CD1c-positive myeloid dendritic cell (primary cell): Measurements from ENCODE around the gene PBRM1.
"Not testable (repeated sequence)": the region's sequence is repeated elsewhere in the genome, so short reads cannot be mapped to it uniquely, and the experiment has no call there.

ENCODE experiments used
- DNase-seq: peaks from one replicate; pipeline ENCODE4 v3.0.0-alpha.2; 2016; ENCODE audit errors: extremely low spot score

Gene PBRM1

DNA sequence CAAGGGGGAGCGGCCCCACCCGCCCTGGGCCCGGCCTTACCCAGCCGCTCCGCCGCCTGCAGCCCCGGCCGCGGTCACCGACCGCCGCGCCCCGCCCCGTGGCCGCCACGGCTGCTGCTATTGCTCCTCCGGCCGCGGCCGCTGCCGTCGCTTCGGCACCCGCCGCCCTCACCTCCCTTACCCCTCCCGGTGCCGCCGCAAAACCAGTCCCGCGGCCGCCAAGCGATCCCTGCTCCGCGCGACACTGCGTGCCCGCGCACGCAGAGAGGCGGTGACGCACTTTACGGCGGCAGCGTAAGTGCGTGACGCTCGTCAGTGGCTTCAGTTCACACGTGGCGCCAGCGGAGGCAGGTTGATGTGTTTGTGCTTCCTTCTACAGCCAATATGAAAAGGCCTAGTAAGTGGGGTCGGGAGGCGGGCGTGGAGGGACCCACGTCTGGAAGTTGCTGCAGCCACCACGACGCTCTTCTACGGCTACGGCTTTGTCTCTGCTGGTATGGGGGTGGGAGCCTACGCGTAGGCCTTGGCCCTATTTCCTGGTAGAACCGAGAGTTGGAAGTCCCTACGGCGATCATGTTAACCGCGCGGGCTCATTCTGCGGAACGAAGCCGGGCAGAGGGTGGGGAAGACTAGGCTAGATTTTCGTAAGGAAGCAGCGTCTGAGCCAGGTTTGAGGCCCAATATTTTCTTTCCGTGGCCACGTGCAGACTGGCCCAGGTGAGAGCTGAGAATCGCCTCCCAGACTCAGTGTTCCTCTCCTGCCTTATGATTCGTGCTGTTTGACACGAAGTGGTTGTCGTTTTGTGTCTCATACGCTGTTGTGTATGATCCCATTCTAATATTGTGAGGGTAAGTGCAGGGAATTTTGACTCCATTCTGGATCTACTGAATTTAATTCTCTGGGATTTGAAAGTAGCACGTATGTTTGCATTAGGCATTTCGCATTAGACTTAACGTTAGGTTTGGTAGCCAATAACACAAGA is at the start of gene PBRM1, which contains the start of gene GNL3:
Gene PBRM1, minus strand, starts transcription at position 205 of the 983 bp plus-strand sequence.
Gene GNL3, plus strand, starts transcription at position 324 of the 983 bp plus-strand sequence. Its CDS starts 61 bp downstream, at position 385.
- DNase-seq = peak; percentile 98

DNA sequence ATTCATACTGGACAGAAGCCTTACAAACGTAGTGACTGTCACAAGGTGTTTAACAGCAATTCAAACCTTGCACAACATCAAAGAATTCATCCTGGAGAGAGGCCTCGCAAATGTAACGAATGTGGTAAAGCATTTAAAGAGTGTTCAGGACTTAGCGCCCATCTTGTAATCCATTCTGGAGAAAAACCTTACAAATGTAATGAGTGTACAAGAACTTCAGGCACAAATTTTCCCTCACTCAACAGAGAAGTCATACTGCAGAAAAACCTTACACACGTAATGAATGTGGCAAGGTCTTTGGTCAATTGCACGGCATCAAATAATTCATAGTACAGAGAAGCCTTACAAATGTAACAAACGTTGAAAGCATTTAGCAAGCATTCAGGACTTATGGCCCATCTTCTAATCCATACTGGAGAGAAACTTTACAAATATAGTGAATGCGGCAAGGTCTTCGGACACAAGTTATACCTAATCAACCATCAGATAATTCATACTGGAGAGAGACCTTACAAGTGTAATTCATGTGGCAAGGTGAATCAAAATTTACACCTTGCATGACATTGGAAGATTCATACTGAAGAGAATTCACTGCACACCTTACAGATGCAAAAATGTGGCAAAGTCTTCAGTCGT is 47.7 kb upstream of the PBRM1 start:
- no peak for DNase-seq

DNA sequence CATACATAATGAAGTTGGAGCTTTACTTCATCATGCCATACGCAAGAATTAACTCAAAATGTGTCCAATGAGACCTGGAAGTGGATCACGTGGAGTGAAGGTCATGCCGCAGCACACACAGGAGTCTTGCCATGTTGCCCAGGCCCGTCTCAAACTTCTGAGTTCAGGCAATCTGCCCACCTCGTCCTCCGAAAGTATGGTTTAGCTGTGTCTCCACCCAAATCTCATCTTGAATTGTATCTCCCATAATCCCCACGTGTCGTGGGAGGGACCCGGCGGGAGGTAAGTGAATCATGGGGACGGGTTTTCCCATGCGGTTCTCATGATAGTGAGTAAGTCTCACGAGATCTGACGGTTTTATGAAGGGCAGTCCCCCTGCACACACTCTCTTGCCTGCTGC is 45.9 kb upstream of the PBRM1 start:
- no peak for DNase-seq

DNA sequence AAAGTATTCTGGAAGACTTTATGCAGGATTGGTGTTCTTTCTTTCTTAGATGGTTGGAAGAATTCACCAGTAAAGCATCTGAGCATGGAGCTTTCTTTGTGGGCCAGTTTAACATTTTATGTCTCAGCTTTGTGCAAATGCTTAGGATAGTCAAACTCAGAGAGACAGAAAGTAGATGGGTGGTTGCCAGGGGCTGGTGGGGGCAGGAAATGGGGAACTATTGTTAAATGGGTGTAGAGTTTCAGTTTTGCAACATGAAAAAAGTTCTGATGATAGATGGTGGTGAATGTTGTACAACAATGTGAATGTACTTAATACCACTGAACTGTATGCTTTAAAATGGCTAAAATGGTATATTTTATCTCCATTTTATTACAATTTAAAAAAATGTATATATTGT is 45.0 kb upstream of the PBRM1 start:
- DNase-seq = no peak

DNA sequence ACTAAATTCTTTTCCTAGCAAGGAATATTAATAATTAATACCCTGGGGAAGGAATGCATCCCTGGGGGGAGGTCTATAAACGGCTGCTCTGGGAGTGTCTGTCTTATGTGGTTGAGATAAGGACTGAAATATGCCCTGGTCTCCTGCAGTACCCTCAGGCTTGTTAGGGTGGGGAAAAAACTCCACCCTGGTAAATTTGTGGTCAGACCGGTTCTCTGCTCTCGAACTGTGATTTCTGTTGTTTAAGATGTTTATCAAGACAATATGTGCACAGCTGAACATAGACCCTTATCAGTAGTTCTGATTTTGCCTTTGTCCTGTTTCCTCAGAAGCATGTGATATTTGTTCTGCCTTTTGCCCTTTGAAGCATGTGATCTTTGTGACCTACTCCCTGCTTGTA is 43.0 kb upstream of the PBRM1 start:
- not testable (repeated sequence) for DNase-seq

DNA sequence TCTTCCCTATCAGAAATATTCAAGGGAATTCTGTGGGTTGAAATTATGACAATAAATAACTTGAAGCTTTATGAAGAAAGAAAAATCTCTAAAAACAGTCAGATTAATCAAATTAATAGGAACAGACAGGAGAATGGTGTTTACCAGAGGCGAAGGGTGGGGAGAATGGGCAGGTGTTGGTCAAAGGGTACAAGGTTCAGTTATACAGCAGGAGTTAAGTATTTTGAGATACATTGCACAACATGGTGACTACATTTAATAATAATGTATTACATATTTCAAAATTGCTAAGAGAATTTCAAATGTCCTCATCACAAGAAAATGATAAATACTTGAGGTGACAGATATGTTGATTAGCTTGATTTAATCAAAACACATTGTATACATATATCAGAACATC is 38.8 kb upstream of the PBRM1 start:
- no peak for DNase-seq

DNA sequence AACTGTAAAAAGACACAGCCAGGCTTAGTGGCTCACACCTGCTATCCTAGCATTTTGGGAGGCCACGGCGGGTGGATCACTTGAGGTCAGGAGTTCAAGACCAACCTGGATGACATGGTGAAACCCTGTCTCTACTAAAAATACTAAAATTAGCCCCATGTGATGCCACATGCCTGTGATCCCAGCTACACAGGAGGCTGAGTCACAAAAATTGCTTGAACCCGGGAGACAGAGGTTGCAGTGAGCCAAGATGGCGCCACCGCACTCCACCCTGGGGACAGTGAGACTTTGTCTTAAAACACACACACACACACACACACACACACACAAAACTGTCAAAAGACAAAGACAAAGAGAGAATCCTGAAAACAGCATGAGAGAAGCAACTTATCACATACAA is 38.2 kb upstream of the PBRM1 start:
- no peak for DNase-seq

DNA sequence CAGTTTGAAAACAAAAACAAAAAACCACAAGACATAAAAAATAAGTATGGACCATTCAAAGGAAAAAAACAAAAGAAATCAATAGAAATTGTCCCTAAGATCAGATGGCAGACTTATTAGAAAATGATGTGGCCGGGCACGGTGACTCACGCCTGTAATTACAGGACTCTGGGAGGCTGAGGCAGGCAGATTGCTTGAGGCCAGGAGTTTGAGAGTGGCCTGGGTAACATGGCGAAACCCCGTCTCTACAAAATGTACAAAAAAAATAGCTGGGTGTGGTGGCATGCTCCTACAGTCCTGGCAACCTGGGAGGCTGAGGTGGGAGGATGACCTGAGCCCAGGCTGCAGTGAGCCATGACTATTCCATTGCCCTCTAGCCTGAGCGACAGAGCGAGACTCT is 36.8 kb upstream of the PBRM1 start:
- DNase-seq = no peak

DNA sequence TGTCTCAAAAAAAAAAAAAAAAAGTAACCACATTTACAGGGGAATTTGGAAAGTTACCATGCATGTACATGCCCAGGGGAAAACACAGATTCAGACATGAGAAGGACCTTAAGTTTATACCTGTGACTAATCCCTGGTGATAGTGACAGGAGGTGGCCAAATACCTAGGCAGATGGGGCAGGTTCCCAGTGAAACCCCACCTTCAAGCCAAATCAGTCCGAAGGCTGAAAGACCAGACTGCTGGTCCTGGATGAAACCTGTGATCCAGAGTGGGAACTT is 36.0 kb upstream of the PBRM1 start:
- no peak for DNase-seq

DNA sequence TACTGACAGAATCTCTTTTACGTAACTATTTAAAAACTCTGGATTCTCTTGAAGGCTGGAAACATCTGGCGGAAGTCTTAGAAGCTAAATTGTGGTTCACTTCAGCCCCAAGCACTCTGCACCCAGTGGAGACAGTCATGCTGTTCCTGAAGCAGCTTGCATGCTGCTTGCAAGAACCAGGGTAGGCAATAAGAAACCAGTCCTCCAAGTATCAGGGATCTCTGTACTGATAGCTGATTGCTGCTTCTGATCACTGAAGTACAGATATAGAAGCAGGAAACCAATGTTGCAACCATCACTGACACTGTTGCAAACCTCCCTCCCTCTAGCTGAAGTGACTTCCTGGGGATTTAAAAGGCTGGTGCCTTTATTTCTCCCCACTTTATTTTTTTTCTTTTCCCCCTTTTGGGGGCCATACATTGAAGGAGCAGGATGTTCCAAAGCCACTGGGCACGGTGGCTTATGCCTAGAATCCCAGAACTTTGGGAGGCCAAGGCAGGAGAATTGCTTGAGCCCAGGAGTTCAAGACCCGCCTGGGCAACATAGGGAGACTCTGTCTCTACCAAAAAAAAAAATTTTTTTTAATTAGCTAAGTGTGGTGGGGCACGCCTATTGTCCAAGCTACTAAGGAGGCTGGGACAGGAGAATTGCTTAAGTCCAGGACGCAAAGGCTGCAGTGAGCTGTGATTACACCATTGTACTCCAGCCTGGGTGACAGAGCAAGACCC is 35.5 kb upstream of the PBRM1 start:
- DNase-seq = no peak

DNA sequence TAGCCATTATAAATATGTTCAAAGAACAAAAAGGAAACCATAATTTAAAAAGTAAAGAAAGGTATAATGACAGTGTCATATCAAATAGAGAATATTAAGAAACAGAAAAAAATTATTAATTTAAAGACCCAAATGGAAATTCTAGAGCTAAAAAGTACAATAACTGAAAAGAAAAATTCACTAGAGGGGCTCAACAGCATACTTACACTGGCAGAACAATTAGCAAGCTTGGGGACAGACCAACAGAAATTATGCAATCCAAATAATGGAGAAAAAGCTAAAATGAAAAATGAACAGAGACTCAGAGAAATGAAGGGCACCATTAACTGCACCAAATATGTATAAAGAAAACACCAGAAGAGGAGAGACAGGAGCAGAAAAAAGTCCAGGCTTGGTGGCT is 33.9 kb upstream of the PBRM1 start:
- no peak for DNase-seq

DNA sequence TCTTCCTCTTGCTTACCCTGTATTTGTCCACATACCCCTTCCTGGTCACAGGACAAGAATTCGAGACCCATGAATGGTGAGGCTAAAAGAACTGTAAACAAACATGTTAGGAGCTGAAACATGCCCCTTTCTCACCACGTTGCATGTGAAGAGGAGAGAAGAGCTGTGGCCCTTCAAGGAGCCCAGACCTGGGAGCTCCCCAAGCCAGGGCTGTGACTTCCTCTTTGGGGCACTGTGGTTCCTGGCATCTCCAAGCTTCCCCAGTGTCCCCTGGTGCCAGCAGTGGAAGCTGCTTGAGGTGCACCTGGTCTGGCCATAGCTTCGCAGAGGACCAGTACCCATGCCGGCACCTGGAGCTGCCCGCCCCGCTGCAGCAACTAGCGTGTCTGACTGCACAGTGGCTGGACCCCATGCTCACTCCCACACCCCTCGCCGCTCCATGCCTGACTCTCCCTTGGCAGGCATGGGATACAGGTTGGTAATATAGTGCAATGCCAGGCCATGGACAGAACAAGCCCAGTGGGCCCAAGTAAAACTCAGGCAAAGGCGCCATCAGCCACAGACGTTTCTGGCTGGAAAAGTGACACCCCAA is 30.1 kb upstream of the PBRM1 start:
- peak; percentile 24 for DNase-seq

DNA sequence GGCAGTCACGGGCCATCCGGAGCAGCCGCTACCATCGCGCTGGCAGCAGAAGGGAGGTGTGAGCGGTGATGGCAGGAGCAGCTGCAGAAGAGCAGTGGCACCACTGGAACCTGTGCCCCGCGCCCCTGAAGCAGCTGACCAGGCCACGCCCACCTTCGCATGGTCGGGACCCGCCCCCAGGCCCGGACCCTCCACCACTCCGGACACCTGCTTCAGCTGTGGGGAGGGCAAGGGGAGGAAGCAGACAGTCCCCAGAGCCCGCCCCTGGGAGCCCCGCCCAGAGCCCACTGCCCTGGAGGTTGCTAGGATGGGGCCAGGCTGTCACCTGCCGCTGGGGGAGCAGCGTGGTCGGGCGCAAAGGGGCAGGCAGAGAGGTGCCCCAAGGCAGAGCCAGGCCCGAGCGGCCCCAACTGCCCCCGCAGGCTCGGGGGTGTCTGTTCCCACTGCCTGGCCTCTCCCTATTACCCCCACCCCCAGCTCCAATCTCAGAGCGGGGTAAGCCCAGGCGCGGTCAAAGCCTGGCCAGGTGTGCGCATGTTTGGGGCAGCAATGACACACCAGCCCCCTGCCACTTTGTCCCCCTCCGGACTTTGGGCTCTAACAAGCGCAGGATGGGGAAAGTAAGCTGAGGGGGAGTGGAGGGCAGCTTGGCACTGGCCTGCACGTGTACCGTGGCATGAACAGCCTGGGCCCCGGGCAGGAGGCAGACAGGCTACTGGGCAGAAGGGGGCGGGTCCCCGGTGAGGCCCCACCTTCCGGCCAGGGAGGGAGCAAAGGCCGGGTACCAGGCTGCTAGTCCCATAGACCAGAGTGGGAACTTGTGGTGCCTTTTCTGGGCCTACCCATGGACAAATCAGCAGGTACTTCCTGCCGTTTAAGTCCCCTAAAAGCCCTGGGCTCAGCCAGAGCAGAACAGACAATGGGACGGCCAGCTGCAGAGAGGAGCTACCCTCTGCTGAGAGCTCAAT is 28.9 kb upstream of the PBRM1 start:
- no peak for DNase-seq

DNA sequence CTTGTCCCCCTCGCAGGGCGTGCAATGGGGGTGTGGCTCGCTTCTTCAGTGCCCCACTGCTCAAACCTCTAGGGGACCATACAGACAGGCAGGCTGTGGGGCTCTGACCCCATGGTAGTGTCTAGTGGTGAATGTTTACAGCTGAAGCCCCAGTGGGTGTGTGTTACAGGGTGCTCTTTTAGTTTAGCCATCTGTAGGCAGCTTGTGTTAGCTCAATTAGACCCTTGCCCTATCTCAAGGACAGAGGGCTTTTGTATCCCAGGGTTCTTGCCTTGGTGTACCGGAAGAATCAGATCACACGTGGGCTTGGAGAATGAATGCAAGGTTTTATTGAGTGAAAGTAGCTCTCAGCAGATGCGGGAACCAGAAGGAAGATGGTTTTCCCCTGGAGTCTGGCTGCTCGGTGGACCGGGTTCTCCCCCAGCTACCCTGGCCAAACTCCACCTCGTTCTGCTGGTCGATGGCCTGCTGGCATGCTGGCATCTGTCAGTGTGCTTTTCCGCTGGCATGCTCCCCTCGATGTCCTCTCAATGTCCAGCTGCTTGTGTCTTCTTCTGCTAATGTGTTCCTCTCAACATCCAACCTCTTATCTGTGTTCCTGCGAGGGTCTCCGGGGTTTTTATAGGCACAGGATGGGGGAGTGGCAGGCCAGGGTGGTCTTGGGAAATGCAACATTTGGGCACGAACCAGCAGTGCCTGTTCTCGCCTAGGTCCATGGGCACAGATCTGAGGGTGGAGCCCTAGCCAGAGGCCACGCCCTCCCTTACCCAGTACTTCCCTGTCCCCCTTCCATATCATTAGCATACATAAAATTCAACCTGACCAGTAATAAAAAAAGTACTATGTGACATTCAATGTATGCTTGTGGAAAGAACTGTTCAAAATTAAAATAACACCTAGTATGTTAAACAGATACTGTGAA is 26.8 kb upstream of the PBRM1 start:
- no peak for DNase-seq

DNA sequence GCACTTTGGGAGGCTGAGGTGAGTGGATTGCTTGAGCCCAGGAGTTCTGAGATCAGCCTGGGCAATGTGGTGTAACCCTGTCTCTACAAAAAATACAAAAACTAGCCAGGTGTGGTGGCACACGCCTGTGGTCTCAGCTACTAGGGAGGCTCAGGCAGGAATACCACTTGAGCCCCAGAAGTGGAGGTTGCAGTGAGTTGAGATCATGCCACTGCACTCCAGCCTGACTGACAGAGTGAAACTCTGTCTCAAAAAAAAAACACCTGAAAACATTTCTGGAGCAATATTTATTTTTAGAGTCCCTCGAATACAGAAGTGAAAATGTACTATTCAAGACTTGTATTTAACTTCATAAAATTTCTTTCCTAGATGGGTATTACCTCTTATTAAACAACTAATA is 24.8 kb upstream of the PBRM1 start:
- no peak for DNase-seq

DNA sequence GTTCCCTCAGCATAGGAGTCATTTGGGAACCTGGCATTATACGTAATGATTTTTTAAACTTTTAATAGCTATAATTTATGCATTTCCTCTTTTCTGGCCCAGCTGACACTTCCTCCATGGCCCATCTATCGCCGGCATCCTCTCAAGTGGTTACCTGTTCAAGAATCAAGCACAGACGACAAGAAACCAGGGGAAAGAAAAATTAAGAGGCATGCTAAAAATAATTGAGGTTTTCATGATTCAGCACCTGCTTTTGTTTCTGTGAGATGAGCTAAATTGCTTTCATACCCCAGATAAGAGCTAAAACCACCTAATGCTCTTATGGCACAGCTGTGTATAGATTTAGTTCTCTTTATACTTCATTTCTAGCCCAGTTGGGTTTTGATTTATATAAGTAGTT is 21.9 kb upstream of the PBRM1 start:
- DNase-seq = no peak

DNA sequence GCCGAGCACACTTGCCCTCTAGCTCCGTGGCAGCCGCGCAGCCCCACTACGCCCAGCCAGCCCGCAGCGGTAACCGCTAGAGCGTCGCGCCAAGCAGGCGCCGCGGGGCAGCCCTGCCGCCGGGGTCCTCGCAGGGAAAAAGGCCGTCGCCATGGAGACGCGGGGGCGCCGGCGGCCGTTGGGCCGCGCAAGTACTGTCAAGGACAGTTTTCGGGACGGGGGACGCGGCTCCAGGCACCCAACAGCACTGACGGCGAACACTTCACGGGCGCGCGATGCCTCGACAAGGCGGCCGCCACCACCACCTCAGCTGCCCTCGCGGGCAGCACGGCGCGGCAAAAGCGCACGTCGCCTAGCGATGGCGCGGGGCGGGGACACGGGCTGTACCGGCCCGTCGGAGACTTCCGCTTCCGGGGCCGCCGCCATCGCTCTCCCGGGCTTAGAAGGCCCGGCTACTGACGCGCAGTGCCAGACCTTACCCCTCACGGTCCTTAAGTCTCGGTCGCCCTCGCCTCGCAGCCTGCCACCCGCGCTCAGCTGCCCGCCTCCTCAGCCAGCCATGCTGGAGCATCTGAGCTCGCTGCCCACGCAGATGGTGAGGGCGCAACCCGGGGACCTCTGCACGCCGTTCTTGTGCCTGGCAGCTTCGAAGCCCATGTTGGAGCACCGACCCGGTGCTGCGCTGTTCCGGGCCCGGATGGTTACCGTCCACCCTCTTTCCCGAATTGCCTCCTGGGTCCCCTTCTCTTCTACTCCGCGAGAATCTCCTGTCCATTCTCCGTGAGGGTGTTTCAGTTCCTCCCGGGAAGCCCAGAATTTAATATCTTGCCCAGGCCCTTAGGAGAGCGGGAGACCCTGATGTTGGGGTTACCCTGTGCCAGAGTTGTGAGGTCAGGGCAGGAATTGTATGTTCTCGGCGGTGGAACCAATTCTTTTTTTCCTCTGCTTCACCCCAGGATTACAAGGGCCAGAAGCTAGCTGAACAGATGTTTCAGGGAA is 20.3 kb upstream of the PBRM1 start, which contains the start of the genes GLT8D1 and SPCS1:
Gene GLT8D1, minus strand, starts transcription at position 104 of the 999 bp plus-strand sequence. CDS start 5,331 bp downstream, outside the sequence.
Gene SPCS1, plus strand, starts transcription at position 419 of the 999 bp plus-strand sequence. Its CDS starts 141 bp downstream, at position 560.
- peak; percentile 93 for DNase-seq

DNA sequence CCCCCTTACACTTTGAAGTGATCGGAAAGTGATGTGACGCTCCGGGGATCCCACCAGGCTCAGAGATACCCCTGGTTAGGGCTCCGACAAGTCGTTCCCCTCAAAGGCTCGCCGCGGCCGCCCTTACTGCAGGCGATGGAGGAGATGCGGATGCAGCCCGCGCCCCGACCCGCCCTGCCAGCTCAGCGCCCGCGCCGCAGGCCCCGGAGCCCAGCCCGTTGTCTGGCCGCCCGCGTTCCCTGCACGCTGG is 19.6 kb upstream of the PBRM1 start:
- DNase-seq = no peak
